Testis (tissue), 2 donors: ENCODE results near the gene ATAD5.

Source experiments
- POLR2A ChIP-seq: fragments of 450-650 bp; IDR thresholded peaks from one replicate; pipeline ENCODE4 v1.6.1; 2017; ENCODE audit warnings: antibody characterized with exemption, mild to moderate bottlenecking, moderate library complexity
- TF ChIP-seq, protein P1 (sequence below), 3 experiments: fragments of 450-650 bp in 2 of 3; fragments of 200-600 bp in 1 of 3; sonication (generic) in 1 of 3; IDR thresholded peaks; one replicate each; pipeline ENCODE4 v1.5.1; 2016 to 2019; ENCODE audit warnings: antibody characterized with exemption in 3 of 3, mild to moderate bottlenecking in 2 of 3, moderate library complexity in 1 of 3

DNA sequence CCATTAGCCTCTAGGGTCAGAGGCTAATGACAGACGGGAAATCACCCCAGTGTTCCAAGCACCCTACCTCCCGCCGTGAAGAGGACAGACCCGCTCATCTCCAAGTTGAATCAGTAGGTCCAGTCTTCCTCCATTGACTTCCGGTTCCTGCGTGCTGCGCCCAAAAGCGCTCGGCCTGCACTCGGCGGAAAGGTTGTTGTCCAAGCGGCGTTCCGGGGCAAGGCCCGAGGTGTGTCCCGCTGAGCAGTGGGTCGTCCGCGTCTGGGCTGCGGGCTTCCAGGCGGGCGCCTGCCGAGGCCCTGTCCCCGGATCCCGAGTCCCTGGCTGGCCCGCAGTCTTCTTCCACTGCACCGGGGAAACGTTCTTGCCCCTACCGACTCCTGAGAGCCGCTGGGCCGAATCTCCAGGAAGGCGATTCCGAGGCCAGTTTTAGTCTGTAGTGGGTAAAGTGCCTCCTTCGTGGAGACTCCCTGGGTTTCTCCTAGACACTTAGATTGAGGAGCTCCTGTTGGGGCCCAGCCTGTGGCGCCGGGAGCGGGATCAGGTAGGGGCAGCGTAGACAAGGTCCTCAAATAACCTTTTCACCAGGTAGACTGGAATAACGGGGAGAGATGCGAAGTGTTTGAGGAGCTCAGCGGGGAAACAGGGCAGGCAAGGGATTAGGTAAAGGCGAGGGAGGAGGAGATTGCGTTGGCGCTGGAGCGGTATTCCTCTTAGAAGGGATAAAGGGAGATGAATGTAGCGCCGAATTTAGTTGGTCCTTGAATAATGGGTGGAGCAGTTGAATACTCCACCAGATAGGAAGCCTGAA lies 74.5 kb downstream of the ATAD5 start, which contains the start of gene TEFM:
- no peak for TF ChIP-seq POLR2A
- TF ChIP-seq, protein P1, sequence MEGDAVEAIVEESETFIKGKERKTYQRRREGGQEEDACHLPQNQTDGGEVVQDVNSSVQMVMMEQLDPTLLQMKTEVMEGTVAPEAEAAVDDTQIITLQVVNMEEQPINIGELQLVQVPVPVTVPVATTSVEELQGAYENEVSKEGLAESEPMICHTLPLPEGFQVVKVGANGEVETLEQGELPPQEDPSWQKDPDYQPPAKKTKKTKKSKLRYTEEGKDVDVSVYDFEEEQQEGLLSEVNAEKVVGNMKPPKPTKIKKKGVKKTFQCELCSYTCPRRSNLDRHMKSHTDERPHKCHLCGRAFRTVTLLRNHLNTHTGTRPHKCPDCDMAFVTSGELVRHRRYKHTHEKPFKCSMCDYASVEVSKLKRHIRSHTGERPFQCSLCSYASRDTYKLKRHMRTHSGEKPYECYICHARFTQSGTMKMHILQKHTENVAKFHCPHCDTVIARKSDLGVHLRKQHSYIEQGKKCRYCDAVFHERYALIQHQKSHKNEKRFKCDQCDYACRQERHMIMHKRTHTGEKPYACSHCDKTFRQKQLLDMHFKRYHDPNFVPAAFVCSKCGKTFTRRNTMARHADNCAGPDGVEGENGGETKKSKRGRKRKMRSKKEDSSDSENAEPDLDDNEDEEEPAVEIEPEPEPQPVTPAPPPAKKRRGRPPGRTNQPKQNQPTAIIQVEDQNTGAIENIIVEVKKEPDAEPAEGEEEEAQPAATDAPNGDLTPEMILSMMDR (IDR thresholded peaks at IDR 0.05): no peak
